ENCODE measurements around the gene PRSS36.

Gene PRSS36

DNA sequence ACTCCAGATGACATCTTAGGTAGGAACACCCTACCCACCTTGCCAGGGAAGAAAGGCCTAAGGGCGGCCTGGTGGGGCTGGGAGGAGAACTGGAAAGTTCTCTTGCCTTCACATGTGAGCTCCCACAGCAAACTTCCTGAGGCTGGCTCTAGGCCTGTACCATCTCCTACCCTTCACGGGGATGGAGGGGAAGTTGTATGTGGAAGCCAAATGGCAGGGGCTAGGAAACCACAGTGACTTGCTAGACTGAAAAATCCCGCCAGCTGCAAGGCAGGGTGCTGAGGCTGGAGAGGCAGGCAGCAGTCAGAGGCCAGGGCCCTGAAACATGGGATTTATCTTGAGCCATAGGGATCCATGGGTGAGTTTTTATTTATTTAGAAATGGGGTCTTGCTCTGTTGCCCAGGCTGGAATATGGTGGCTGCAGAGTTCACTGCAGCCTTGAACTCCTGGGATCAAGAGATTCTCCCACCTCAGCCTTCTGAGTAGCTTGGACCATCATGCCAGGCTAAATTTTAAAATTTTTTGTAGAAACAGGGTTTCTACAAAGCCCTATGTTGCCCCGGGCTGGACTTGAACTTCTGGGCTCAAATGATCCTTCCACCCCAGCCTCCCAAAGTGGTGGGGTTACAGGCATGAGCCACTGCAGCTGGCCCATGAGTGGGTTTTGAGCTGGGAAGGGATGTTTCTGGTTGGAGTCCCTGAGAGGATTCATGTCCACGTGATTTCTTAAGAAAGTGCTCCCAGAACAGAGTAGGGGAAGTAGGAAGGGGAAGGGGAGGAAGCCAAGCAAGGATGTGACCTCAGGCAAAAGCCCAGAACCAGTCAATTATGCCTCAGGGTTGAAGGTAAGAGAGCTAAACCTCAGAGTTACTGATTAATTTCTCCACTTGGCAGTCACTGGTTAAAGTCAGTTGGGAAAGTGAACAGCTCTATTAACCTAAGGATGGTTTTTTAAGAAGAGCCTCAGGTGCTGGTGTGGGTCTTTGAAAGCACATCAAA is 36.4 kb downstream of the PRSS36 start:
- Histone ChIP-seq H3K9ac (ENCODE audit: low read depth, low read length) (no peak overlapping the region), H3K27me3 (ENCODE audit: control insufficient read depth, insufficient read depth, low read length) (no peaks in the 10 kb centered on the region), H3K9me3 (replicated peaks; ENCODE audit: low read length) (no peaks in the 10 kb centered on the region), H3K4me1 (ENCODE audit: control insufficient read depth, insufficient read depth, low read length) (peaks cover 22% of the 10 kb centered on the region), H3K4me3 (ENCODE audit: low read length) (no peak overlapping the region), H3K36me3 (ENCODE audit: insufficient read depth, low read length) (peaks cover 44% of the 10 kb centered on the region), H3K4me2 (ENCODE audit: low read length) (no peak overlapping the region)

DNA sequence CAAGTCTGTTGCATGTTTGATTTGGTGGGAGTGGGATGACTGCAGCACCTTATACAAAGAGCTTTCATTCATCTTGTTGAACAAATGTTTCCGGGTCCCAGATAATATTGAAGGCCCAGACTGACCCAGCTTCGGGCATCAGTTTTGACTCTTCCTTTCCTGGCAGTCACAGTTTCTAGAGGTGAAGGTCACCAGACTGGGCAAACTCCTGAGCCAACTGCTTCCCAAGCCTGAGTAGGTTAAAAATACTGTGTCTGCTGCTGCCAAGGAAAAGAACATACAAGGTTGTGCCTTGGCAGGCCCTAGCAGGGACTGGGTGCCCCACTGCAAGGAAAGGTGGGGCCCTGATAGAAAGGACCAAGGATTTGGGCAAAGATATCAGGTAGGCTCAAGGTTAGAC is 37.2 kb downstream of the PRSS36 start:
- H3K4me2 ChIP-seq (ENCODE audit: low read length) = no peak overlapping the region
- no peaks in the 10 kb centered on the region for H3K27me3 ChIP-seq (ENCODE audit: control insufficient read depth, insufficient read depth, low read length)
- H3K9ac ChIP-seq (ENCODE audit: low read depth, low read length) = no peak overlapping the region
- H3K36me3 ChIP-seq (ENCODE audit: insufficient read depth, low read length) = peaks cover 44% of the 10 kb centered on the region
- H3K4me3 ChIP-seq (ENCODE audit: low read length) = no peak overlapping the region
- H3K4me1 ChIP-seq (ENCODE audit: control insufficient read depth, insufficient read depth, low read length) = peaks cover 22% of the 10 kb centered on the region
- no peaks in the 10 kb centered on the region for H3K9me3 ChIP-seq (replicated peaks; ENCODE audit: low read length)

DNA sequence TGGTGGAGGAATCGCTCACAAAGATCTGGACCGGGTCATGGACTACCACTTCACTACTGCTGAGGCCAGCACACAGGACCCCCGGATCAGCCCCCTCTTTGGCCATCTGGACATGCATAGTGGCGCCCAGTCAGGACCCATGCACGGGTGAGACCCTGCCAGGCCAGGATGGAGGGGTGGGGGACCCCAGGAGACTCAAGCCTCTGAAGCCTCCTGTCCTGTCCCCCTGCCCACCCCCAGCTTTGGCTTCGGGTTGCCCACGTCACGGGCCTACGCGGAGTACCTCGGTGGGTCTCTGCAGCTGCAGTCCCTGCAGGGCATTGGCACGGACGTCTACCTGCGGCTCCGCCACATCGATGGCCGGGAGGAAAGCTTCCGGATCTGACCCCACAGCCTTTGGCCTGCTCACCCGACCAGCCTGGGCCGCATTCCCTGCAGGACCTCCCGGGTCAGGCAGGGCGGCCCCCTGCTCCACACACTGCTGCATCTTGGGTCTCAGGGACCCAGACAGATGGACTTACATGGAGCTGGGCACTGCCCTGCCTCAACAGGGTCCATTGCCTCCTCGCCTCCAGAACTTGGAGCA is 37.9 kb downstream of the PRSS36 start:
- H3K4me1 ChIP-seq (ENCODE audit: control insufficient read depth, insufficient read depth, low read length) = peaks cover 25% of the 10 kb centered on the region

DNA sequence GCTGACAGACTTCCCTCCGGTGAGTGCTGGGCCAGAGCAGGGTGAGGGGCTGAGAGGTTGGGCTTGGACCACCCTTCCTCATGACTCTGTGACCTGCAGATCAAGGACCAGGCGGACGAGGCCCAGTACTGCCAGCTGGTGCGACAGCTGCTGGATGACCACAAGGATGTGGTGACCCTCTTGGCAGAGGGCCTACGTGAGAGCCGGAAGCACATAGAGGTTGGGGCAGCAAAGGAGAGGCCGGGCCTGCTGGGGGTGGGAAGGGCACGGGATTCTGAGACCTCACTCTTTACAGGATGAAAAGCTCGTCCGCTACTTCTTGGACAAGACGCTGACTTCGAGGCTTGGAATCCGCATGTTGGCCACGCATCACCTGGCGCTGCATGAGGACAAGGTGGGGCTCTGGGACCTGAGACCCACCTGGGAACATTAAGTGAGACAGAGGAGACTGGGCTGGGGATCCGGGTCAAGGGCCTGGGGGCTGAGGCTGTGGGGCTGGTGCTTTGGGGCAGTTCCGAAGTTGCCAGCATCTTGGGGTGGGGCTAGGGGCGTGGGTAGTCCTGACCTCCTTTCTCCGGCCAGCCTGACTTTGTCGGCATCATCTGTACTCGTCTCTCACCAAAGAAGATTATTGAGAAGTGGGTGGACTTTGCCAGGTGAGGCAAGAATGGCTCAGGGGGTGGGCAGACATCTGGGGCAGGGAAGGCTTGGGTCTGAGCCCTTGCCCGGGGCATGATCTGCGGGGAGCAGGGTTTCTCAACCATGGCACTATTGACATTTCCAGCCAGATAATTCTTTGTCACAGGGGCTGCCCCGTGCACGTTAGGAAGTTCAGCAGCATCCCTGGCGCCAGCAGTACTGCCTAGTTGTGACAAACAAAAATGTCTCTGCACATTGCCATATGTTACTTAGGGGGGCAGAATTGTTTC is 39.5 kb downstream of the PRSS36 start:
- H3K4me3 ChIP-seq (ENCODE audit: low read length) = peak overlapping the region; percentile 91
- H3K9me3 ChIP-seq (replicated peaks; ENCODE audit: low read length) = no peaks in the 10 kb centered on the region
- peak overlapping the region; percentile 89 for H3K4me2 ChIP-seq (ENCODE audit: low read length)
- peak overlapping the region; percentile 30 for H3K9ac ChIP-seq (ENCODE audit: low read depth, low read length)
- no peaks in the 10 kb centered on the region for H3K27me3 ChIP-seq (ENCODE audit: control insufficient read depth, insufficient read depth, low read length)
- H3K36me3 ChIP-seq (ENCODE audit: insufficient read depth, low read length) = peaks cover 44% of the 10 kb centered on the region
- H3K4me1 ChIP-seq (ENCODE audit: control insufficient read depth, insufficient read depth, low read length) = peaks cover 29% of the 10 kb centered on the region

More for the DNA sequence above, 37.9 kb downstream of the PRSS36 start:
- no peak overlapping the region for H3K9ac ChIP-seq (ENCODE audit: low read depth, low read length)
- peaks cover 44% of the 10 kb centered on the region for H3K36me3 ChIP-seq (ENCODE audit: insufficient read depth, low read length)
- H3K9me3 ChIP-seq (replicated peaks; ENCODE audit: low read length) = no peaks in the 10 kb centered on the region
- H3K4me3 ChIP-seq (ENCODE audit: low read length) = no peak overlapping the region
- no peak overlapping the region for H3K4me2 ChIP-seq (ENCODE audit: low read length)
- no peaks in the 10 kb centered on the region for H3K27me3 ChIP-seq (ENCODE audit: control insufficient read depth, insufficient read depth, low read length)

DNA sequence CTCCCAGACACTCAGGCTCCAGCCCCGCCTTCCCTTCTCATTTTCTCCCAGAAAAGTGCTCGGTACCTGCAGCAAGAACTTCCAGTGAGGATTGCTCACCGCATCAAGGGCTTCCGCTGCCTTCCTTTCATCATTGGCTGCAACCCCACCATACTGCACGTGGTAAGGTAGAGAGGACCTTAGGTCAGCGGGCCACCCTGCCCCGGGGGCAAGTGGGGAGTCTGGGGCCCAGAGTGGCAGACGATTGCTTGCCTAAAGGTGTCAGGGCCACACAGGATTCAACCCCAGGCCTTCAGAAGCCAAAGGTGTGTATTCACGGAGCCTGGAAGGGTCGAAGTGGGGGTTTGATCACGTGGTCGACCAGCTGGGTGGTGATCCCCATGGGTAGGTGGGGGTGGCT is 40.2 kb downstream of the PRSS36 start:
- H3K4me3 ChIP-seq (ENCODE audit: low read length) = peak overlapping the region; percentile 91
- no peaks in the 10 kb centered on the region for H3K9me3 ChIP-seq (replicated peaks; ENCODE audit: low read length)
- peaks cover 29% of the 10 kb centered on the region for H3K4me1 ChIP-seq (ENCODE audit: control insufficient read depth, insufficient read depth, low read length)
- no peaks in the 10 kb centered on the region for H3K27me3 ChIP-seq (ENCODE audit: control insufficient read depth, insufficient read depth, low read length)
- H3K36me3 ChIP-seq (ENCODE audit: insufficient read depth, low read length) = peaks cover 44% of the 10 kb centered on the region
- H3K9ac ChIP-seq (ENCODE audit: low read depth, low read length) = peak overlapping the region; percentile 30
- H3K4me2 ChIP-seq (ENCODE audit: low read length) = peak overlapping the region; percentile 89

DNA sequence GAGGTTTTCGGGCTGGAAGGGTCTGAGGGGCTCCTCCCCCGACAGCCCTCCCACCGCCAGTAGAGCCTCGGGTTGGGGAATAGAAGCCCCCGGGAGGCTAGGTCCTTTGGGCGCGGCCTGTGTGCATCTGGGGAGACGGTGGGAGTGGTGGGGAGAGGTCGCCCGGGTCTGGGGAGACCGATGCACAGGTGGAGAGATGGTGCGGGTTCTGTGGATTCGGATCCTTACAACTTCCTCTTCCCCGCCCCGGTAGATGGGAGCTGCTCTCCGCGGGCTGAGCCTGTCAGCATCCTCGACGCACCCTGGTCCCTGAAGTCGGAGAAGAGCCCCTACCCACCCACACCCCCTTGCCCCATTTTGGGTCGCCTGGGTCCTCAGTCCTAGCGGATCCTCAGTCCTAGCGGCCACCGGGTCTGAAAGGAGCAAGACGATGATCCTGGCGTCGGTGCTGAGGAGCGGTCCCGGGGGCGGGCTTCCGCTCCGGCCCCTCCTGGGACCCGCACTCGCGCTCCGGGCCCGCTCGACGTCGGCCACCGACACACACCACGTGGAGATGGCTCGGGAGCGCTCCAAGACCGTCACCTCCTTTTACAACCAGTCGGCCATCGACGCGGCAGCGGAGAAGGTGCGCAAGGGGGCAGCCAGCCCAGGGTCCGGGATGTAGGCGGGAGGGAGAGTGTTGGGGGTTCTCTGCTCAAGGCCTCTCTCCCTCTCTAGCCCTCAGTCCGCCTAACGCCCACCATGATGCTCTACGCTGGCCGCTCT is 40.9 kb downstream of the PRSS36 start:
- H3K9ac ChIP-seq (ENCODE audit: low read depth, low read length) = peak overlapping the region; percentile 95
- H3K4me3 ChIP-seq (ENCODE audit: low read length) = peak overlapping the region; percentile 91

DNA sequence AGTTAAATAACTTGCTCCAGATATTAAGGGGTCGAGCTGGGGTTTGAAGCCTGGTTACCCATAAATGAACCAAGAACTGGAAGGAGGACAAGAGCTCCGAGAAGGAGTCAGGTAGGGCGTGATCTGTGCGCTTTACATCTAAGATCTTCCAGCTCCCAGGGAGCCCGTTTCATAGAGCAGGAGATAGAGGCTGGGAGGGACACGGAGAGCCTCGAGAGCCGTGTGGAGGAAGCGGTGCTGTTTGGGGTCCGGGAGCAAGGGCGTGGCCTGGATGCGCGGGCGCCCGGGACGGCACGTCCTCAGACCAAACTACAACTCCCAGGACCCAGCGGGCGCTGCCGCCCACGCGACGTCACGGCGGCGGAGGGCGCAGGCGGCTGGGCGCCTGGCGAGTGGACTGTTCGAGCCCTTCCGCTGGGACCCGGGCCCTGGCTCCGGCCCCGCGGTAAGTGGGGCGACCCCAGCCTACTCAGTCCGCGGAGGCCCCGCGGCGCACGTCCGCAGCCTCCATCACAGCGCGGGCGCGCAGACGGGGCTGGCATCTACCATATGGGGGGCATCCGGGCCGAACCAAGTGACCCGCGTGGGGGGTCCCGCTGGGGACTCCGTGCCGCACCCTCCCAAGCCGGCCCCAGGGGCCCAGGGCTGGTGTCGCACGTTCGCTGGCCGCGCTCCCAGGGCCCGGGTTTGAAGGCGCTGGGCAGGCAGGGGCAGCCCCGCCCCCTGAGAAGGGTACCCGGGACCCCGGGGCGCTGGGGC is 41.7 kb downstream of the PRSS36 start, which contains the start of gene BCKDK:
TSS of gene BCKDK (plus strand) at position 352 of the 759 bp plus-strand sequence. CDS start 838 bp downstream, outside the sequence.
- Histone ChIP-seq H3K27me3 (ENCODE audit: control insufficient read depth, insufficient read depth, low read length) (no peaks in the 10 kb centered on the region), H3K4me1 (ENCODE audit: control insufficient read depth, insufficient read depth, low read length) (peaks cover 29% of the 10 kb centered on the region), H3K4me3 (ENCODE audit: low read length) (peak within 1 kb of the TSS; percentile 91), H3K9ac (ENCODE audit: low read depth, low read length) (peak within 1 kb of the TSS; percentile 95), H3K9me3 (replicated peaks; ENCODE audit: low read length) (no peaks in the 10 kb centered on the region), H3K4me2 (ENCODE audit: low read length) (peak within 1 kb of the TSS; percentile 89), H3K36me3 (ENCODE audit: insufficient read depth, low read length) (peaks cover 40% of the 10 kb centered on the region)

More for the DNA sequence above, 40.9 kb downstream of the PRSS36 start:
- Histone ChIP-seq H3K27me3 (ENCODE audit: control insufficient read depth, insufficient read depth, low read length) (no peaks in the 10 kb centered on the region), H3K36me3 (ENCODE audit: insufficient read depth, low read length) (peaks cover 44% of the 10 kb centered on the region), H3K4me1 (ENCODE audit: control insufficient read depth, insufficient read depth, low read length) (peaks cover 29% of the 10 kb centered on the region), H3K9me3 (replicated peaks; ENCODE audit: low read length) (no peaks in the 10 kb centered on the region), H3K4me2 (ENCODE audit: low read length) (peak overlapping the region; percentile 89)

DNA sequence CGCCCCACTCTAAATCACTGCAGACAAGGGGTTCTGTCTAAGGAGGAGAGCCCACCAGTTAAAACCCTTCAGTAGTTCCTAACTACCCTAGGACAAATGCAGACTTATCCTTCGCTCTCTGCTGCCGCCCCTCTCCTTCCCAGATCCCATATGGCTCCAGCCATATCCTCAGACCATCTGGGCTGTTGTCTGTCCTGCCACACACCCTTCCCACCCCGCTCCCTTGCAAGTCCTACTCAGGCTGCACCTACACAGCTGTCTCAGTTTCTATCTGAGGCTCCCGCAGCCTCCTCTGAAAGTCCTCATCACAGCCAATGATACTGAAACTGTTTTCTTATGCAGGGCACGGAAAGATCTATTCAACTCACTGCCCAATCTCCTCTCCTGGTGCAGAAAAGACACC is 42.4 kb downstream of the PRSS36 start:
- no peaks in the 10 kb centered on the region for H3K9me3 ChIP-seq (replicated peaks; ENCODE audit: low read length)
- H3K4me3 ChIP-seq (ENCODE audit: low read length) = no peak overlapping the region
- H3K9ac ChIP-seq (ENCODE audit: low read depth, low read length) = no peak overlapping the region
- H3K27me3 ChIP-seq (ENCODE audit: control insufficient read depth, insufficient read depth, low read length) = no peaks in the 10 kb centered on the region
- peaks cover 29% of the 10 kb centered on the region for H3K4me1 ChIP-seq (ENCODE audit: control insufficient read depth, insufficient read depth, low read length)
- peak overlapping the region; percentile 89 for H3K4me2 ChIP-seq (ENCODE audit: low read length)
- peaks cover 33% of the 10 kb centered on the region for H3K36me3 ChIP-seq (ENCODE audit: insufficient read depth, low read length)

DNA sequence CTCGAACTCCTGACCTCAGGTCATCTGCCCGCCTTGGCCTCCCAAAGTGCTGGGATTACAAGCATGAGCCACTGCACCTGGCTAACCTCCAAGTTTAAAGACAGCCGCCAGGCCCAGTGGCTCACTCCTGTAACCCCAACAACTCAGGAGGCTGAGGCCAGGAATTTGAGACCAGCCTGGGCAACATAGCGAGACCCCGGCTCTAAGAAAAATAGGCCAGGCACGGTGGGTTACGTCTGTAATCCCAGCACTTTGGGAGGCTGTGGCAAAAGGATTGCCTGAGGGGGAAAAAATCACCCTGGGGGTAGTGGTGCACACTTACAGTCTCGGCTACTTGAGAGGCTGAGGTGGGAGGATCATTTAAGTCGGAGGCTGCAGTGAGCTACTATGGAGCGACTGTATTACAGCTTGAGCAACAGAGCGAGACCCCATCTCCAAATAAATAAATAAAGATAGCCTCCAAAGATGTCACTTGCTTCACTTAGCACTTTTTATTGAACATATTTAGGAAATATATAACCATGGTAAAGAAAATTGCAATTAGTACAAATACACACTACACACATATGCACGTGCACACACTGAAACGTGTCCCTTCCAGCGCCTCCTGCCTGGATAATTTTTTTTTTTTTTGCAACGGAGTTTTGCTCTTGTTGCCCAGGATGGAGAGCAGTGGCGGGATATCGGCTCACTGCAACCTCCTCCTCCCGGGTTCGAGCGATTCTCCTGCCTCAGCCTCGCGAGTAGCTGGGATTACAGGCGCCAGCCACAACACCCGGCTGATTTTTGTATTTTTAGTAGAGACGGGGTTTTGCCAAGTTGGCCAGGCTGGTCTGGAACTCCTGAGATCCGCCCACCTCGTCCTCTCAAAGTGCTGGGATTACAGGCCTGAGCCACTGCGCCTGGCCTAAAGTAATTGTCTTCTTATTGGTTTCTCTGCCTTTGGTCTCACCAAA is 43.1 kb downstream of the PRSS36 start:
- Histone ChIP-seq H3K4me3 (ENCODE audit: low read length) (no peak overlapping the region), H3K9ac (ENCODE audit: low read depth, low read length) (no peak overlapping the region), H3K9me3 (replicated peaks; ENCODE audit: low read length) (no peaks in the 10 kb centered on the region), H3K36me3 (ENCODE audit: insufficient read depth, low read length) (peaks cover 26% of the 10 kb centered on the region), H3K4me2 (ENCODE audit: low read length) (no peak overlapping the region), H3K4me1 (ENCODE audit: control insufficient read depth, insufficient read depth, low read length) (peaks cover 29% of the 10 kb centered on the region), H3K27me3 (ENCODE audit: control insufficient read depth, insufficient read depth, low read length) (no peaks in the 10 kb centered on the region)

Data from skeletal muscle satellite cell (primary cell).